HG03442 (cell line): ENCODE measurements around the gene SLC16A12.
"Not testable (repeated sequence)": the region's sequence is repeated elsewhere in the genome, so short reads cannot be mapped to it uniquely, and the experiment has no call there.

Experiments used
- ATAC-seq: cut with Tn5 transposase; IDR thresholded peaks from one replicate; pipeline ENCODE4 v1.9.1; 2021; ENCODE audit warnings: mild to moderate bottlenecking, moderate library complexity; ENCODE audit not compliant: unreplicated experiment

The SLC16A12 gene

GRCh38 chr10:89474452-89474851 is 60.9 kb downstream of the SLC16A12 start:
- no peak for ATAC-seq

- ATAC-seq = no peak
Observed at GRCh38 chr10:89471110-89471809, 64.1 kb downstream of the SLC16A12 start.

GRCh38 chr10:89470628-89471027 is 64.8 kb downstream of the SLC16A12 start:
- ATAC-seq = no peak

GRCh38 chr10:89469517-89469916 is 65.9 kb downstream of the SLC16A12 start:
- no peak for ATAC-seq

- ATAC-seq = no peak
Observed at GRCh38 chr10:89468191-89468965, 67.0 kb downstream of the SLC16A12 start.

GRCh38 chr10:89466599-89467035 is 68.8 kb downstream of the SLC16A12 start:
- ATAC-seq = no peak

- ATAC-seq = no peak
Observed at GRCh38 chr10:89465196-89465595, 70.2 kb downstream of the SLC16A12 start.

- ATAC-seq = no peak
Observed at GRCh38 chr10:89463846-89464537, 71.4 kb downstream of the SLC16A12 start.

- ATAC-seq = no peak
Observed at GRCh38 chr10:89458784-89459183, 76.6 kb downstream of the SLC16A12 start.

GRCh38 chr10:89458291-89458690 is 77.1 kb downstream of the SLC16A12 start:
- no peak for ATAC-seq

GRCh38 chr10:89454561-89455347 is 80.6 kb downstream of the SLC16A12 start:
- no peak for ATAC-seq

- ATAC-seq = no peak
Observed at GRCh38 chr10:89452193-89452592, 83.2 kb downstream of the SLC16A12 start.

- no peak for ATAC-seq
Observed at GRCh38 chr10:89450901-89451300, 84.5 kb downstream of the SLC16A12 start.

- not testable (repeated sequence) for ATAC-seq
Observed at GRCh38 chr10:89444819-89445218, 90.6 kb downstream of the SLC16A12 start.

GRCh38 chr10:89442289-89442688 is 93.1 kb downstream of the SLC16A12 start:
- ATAC-seq = no peak

GRCh38 chr10:89440226-89441009 is 95.0 kb downstream of the SLC16A12 start:
- no peak for ATAC-seq

- ATAC-seq = no peak
Observed at GRCh38 chr10:89438525-89438924, 96.9 kb downstream of the SLC16A12 start.

- ATAC-seq = no peak
Observed at GRCh38 chr10:89431977-89432376, 103.4 kb downstream of the SLC16A12 start.

- no peak for ATAC-seq
Observed at GRCh38 chr10:89428877-89429276, 106.5 kb downstream of the SLC16A12 start.

GRCh38 chr10:89427629-89428028 is 107.8 kb downstream of the SLC16A12 start:
- no peak for ATAC-seq
